Astrocyte (in vitro differentiated cells and primary cell): ENCODE data around the gene WNT5B.

Experiments
- EZH2 ChIP-seq: IDR thresholded peaks from 2 replicates; pipeline ENCODE4 v1.6.1; 2012; ENCODE audit warnings: mild to moderate bottlenecking, low read length, inconsistent platforms; ENCODE audit not compliant: insufficient read depth
- TF ChIP-seq, protein P1 (sequence below): IDR thresholded peaks from 2 replicates; pipeline ENCODE4 v1.5.1; 2011; ENCODE audit warnings: low read depth, mild to moderate bottlenecking, inconsistent platforms, low read length, moderate library complexity; ENCODE audit not compliant: insufficient read depth

DNA sequence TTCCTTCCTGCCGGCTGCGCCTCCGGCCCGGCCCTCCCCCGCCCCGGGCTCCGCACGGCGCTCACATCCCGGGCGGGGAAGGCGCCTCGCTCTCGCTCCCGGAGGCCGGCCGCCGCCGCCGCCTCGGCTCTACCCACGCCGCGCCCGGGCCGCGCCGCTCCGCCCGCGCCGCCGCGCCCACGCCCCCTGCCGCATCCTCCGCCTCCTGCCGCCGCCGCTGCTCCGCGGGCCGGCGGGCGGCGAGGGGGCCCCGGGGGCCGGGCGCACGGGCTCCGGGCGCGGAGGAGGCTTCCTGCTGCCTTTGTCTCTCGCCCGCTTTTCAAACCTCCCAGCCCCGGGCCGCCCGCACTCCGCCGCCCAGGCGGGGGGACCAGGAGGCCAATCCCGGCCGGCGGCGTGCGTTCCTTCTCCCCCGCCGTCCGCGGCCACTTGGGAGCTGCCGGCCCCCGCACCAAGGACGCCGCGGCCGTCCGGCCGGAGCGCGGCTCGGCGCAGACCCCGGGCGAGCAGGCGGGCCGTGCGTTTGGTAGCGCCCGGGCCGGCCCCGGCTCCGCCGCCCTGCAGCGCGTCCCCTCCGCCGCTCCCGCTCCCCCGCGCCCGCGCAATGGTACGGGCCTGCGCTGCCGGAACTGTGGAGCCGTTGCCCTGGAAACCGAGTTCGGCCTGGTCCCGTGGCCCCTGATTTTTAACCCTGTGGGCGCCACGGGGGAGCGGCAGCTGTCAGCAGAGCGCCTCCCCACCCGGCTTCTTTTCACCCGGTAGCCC lies 34.6 kb upstream of the WNT5B start, which contains the start of gene FBXL14:
- TF ChIP-seq, protein P1, sequence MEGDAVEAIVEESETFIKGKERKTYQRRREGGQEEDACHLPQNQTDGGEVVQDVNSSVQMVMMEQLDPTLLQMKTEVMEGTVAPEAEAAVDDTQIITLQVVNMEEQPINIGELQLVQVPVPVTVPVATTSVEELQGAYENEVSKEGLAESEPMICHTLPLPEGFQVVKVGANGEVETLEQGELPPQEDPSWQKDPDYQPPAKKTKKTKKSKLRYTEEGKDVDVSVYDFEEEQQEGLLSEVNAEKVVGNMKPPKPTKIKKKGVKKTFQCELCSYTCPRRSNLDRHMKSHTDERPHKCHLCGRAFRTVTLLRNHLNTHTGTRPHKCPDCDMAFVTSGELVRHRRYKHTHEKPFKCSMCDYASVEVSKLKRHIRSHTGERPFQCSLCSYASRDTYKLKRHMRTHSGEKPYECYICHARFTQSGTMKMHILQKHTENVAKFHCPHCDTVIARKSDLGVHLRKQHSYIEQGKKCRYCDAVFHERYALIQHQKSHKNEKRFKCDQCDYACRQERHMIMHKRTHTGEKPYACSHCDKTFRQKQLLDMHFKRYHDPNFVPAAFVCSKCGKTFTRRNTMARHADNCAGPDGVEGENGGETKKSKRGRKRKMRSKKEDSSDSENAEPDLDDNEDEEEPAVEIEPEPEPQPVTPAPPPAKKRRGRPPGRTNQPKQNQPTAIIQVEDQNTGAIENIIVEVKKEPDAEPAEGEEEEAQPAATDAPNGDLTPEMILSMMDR = no peak
- TF ChIP-seq EZH2 = no peak
